Inflammatory macrophage (primary cell): ENCODE results near the gene PLXNB3.

Experiments used
- DNase-seq, 2 donors: peaks; one replicate each; pipeline ENCODE4 v3.0.0-alpha.2; 2020 to 2022

The PLXNB3 gene

DNA sequence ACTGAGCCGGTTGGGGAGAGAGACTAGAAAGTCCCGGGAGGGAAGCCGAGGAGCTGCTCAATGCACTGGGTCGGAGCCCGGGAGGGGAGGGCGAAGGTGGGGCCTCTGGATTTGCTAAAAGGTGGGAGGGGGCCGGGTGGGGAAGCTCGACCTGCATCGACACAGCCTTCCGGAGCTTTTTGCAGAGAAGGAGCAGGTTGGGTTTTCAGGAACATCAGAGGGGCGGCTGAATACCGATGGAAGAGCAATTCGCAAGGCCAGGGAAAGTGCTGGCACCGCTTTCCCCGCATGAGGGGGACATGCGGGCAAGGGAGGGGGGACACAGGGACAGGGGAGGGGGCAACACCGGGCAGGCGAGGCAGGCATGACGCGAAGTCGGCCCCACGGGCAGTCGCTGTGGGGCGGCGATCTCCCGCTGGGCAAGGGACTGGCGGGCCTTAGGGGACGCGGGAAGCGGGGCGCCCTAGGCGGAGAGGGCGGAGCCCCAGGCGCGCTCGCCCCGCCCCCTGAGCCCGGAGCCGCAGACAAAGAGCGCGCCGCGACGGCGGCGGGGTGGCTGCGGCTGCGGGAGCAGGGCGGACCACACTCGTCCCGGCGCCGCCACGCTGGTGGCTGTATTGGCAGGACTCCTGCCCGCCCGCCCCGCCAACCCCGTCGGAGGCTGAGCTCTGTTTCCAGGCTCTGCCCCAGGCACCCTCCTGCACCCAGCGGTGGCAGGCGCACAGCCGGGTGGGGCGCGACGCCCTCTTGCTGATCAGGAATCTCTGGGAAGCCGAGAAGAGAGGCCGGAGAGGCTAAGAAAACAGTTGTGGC, 54.7 kb downstream of the PLXNB3 start:
- no peak for DNase-seq

DNA sequence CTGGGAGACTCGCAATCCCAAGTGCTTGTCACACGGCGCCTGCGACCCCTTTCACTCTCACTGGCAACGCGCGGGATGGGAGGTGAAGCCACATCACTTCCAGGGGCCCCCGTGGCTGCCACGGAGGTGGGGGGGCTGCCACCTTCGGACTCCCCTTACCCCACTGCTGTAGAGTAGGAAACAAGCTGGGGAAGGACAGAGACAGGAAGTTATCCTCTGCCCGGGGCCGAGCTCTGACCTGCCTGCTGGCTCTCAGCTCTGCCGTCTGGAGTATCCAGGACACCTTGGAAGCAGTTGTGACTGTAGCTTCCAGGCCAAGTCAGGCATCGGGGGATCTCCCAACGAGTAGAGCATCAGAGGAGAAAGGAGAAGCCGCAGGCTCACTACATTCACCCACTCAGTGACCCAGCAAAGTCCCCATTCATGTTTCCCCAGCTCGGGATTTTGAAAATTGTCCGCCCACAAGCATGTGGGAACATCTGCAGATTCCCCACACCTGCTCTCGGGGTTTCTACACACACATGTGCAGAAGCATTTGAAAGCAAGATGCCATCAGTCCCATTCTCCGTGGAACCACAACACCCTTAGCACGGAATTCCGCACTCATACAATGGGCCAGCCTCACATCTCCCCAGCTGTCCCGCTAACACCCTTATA, 55.5 kb downstream of the PLXNB3 start:
- DNase-seq = no peak

GRCh38 chrX:153820601-153821000, 56.6 kb downstream of the PLXNB3 start:
- DNase-seq = no peak

GRCh38 chrX:153821066-153821465, 57.0 kb downstream of the PLXNB3 start:
- DNase-seq = no peak

DNA sequence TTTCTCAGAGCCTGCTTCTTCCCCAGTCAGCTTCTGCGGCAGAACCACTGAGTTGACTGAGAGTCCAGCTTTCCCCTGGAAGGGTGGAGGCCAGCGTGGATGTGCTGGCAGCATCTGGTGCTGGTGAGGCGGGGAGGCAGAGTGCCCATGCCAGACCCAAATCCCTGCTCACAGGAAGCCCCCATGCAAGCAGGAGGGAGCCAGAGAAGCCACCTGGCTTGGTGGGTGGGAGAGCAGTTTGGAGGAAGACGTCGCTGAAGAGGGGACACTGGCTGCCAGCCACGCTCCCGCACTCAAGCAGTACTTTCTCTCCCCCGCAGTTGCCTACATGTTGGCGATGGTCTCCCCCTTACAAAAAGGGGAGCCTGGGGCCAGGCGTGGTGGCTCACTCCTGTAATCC, 60.3 kb downstream of the PLXNB3 start:
- DNase-seq = no peak

- DNase-seq = no peak
These were observed 61.0 kb downstream of the PLXNB3 start for GRCh38 chrX:153825042-153825441.
